Activated CD4-positive, alpha-beta T cell treated with anti-CD3 and anti-CD28 coated beads, Interleukin-2, Interleukin-6, amounts not matched to agents 100 ng/mL and 50 ng/mL, durations not matched to agents 16 hours and 8 hours (primary cell): ENCODE data around the gene NRTN.

Experiments used
- DNase-seq: peaks from one replicate; pipeline ENCODE4 v3.0.0-alpha.2; 2020

NRTN gene

DNA sequence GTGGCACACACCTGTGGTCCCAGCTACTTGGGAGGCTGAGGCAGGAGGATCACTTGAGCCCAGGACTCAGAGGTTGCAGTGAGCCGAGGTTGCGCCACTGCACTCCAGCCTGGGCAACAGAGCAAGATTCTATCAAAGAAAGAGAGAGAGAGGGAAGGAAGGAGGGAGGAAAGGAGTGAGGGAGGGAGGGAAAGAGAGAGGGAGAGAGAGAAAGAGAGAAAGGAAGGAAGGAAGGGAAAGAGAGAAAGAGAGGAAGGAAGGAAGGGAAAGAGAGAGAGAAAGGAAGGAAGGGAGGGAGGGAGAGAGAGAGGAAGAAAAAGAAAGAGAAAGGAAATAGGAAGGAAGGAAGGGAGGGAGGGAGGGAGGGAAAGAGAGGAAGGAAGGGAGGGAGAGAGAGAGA lies 12.4 kb downstream of the NRTN start:
- DNase-seq: no peak

DNA sequence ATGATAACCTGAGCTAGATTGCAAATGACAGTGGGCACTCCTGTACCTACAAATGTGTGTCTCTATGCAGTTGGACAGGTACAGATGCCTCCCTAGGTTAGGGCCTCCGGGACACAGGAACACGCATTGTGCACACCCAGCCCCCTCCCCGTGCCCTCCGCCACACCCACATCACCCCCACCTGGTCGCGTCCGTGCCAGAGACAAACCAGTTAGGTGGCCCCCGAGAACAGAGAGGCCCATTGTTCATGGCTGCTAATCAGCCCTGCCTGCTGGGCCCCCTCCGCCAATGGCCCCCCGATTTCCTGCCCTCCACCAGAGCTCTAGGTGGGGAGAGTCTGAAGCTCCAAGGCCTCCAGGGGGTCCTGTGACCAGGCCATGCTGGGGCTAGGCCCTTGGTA lies 13.7 kb downstream of the NRTN start:
- DNase-seq: no peak

DNA sequence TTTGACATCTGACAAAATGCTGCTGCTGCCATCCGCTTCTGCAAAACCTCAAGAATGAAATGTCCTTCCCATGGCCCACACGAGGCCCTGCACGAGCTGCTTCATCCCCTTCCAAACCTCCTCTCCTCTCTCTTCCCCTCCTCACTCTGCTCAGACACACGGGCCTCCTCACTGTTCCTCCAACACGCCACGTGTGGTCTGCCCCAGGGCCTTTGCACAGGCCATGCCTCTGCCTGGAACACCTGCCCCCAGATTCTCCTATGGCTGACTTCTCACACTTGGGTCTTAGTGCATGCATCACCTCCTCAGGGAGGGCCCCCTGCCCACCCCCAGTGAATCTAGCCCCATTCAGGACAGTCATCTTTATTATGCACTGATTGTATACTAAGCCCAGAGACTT lies 15.9 kb downstream of the NRTN start:
- no peak for DNase-seq

DNA sequence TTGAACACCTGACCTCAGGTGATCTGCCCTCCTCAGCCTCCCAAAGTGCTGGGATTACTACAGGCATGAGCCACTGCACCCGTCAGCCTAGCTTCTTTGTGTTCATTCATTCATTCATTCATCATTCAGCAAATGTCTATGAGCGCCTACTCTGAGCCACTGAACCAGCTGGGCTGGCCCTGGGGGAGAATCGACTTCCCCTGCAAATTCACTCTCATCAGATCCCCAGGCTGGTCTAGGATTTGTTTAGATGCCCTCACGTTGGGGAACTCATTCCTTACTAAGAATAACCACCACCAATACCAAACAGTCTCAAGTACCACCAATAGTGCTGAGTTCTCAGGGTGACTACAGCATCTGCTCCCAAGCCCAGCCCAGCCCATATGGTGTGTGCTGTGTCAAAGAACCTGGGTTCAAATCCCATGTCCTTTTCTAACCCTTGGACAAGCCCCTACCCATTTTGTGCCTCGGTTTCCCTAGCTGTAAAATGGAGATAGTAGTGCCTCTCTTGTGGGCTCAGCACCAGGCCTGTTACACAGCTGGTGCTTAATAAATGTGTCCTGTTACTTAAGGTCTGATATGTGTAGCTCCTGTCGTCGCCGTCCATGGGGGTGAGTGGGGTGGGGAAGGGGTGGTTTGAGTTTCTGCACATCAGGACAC lies 16.8 kb downstream of the NRTN start:
- no peak for DNase-seq

DNA sequence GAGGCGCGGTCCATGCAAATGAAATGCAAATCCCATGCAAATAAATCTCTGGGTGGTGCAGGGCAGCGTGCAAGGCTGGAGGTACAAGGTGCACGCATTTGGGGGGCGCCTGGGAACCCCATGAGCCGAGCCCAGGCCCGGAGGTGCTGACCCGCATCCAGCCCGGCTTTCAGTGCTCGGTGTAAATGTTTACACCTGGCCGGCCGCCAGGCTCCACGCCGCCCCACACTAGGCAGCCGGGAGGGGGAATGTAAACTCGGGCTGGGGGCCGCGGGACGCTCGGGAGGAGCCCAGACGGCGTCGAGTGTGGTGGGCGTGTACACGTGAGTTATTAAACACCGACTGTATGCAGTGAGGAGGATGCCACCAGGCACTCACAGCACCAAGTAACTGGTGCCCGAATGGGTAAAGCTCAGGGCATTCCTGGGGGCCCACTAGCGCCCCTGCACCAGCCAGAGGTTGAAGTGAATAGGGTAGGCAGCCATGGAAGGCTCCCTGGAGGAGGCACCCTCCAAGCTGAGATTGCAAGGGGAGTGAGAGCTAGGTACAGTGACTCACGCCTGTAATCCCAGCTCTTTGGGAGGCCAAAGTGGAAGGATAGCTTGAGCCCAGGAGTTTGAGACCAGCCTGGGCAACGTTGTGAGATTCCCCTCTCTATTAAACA lies 17.4 kb downstream of the NRTN start:
- no peak for DNase-seq

DNA sequence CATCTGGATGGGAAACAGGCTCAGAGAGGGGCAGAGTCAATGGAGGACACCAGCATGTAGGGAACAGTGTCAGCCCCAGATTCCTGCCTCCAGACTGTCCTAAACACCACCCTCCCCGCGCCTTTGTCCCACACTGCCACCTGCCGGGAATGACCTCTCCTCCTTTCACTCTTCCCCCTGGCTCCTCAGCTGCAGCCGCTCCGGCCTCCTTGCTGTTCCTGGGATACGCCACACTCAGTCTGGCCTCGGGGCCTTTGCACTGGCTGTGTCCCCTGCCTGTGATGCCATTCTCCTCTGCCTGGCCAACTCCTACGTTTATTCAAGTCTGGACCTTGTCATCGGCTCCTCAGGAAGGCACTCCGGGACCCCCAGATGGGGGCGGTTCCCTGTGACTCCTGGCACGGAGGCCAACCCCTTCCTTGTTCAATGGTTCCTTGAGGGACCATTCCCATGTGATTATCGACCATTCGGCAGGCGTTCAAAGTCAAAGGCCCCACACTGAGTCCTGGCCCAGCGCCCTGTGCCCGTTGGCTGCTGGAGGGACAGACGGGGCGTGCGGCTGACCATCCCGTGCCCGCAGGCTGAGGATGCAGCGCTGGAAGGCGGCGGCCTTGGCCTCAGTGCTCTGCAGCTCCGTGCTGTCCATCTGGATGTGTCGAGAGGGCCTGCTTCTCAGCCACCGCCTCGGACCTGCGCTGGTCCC lies 18.9 kb downstream of the NRTN start:
- no peak for DNase-seq

DNA sequence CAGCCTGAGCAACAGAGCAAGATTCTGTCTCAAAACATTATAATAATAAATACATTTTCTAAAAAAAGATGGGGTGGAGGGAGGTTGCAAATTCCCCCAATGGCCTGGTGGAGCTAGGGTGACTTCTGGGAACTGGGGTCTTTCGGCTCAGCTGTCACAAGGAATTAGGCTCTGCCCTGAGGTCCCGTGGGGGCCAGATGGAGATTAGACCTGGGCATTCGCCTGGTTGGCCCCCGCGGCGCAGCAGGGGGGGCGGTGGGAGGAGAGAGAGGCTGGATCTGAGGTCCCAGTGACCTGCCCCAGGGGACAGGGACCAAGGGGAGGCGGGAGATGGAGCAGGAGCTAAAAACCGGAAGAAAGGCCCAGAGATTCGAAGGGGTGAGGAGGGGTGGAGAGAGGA lies 19.9 kb downstream of the NRTN start:
- DNase-seq: no peak

DNA sequence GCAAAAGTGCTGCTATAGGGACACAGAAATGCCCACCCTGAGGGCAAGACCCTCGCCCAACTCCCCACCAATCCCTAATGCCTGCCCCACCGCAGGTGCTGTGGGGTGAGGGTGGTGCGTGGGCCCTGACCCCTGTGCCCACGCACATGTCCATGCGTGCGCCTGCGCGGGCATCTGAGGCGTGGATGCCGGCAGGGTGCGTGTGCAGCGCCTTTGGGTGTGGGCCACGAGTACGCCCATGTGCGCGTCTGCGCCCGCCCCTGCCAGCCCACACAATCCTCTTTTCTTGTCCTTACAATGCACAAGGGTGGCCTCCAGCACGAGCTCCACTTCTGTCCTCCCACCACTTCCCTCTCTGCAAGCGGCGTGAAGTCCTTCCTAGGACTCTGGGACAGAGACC lies 20.3 kb downstream of the NRTN start:
- no peak for DNase-seq

DNA sequence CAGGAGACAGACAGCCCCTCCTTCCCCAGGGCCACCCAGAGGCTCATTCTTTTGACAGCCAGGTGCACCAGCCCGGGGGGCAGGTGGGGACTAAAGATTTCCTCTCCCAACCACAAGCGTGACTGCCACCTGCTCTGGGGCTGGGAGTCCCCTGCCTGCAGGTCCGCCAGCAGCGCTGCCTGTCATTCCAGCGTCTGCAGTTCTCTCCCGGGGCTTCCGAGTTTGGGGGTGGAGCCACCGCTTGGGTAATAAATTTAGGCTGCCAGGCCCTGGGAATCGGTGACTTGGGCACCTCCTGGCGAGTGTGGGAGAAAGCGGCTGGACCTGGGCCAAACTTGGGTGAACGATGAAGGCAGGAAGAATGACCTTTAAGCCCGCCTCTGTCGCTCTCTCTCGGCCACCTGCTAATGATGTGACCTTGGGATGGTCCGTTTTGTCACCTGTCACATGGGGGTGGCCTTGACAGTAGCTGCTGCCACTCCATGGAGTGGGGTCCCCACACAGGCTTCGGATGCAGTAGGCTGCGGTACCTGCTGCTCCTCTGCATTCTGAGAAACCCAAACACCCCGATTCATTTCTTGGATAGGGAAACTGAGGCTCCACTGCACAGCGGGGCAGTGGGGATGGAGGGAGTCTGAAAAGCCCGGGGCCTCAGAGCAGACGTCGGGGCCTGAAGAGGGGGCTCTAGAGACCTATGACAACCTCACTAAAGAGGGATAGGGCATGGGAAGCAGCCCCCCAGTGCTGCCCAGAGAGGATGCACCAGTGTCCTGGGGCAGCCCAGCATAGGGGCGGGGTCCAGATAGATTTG lies 21.9 kb downstream of the NRTN start:
- no peak for DNase-seq

DNA sequence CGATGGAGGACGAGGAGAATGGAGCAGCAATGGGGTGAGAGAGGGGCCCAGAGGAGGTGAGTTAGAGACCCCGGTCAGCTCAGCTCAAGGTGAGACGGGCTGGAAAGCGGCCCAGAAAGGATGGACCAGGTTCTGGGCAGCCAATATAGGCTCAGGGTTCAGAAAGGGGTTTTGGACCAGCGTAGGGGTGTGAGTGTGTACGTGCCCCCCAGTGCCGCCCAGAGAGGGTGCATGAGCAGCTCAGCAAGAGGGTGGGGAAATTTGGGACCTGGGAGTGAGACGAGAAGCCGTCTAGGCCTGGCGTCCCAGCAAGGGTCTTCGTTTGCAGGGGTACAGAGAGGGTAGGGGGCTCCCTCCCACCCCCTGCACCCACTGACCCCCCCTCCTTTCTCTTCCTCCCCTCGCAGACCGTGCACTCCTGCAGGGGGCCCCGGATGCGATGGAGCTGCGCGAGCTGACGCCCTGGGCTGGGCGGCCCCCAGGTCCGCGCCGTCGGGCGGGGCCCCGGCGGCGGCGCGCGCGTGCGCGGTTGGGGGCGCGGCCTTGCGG lies 22.5 kb downstream of the NRTN start:
- DNase-seq: no peak

DNA sequence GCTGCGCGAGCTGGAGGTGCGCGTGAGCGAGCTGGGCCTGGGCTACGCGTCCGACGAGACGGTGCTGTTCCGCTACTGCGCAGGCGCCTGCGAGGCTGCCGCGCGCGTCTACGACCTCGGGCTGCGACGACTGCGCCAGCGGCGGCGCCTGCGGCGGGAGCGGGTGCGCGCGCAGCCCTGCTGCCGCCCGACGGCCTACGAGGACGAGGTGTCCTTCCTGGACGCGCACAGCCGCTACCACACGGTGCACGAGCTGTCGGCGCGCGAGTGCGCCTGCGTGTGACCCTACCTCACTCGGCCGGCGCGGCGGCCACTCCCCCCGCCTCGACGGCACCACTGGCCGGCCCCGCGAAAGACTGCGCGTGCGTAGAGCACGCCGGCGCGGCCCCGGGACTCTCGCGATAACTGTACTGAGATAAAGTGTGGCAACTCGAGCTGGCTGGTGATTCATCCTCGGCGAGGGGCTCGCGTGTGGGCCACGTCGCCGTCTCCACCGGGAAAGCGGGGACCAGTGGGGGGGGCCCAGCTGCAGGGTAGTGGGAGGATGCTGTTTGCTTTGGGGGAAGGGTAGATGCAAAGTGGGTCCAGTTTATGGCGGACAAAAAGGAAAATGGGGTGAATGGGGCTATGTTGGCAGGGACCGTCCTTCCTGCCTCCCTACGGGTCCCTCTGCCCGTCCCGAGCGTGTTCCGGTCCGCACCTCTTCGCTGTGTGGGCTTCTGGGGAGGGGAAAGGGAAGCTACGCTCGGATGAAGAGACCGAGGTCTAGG lies 23.2 kb downstream of the NRTN start:
- DNase-seq: peak; percentile 98

DNA sequence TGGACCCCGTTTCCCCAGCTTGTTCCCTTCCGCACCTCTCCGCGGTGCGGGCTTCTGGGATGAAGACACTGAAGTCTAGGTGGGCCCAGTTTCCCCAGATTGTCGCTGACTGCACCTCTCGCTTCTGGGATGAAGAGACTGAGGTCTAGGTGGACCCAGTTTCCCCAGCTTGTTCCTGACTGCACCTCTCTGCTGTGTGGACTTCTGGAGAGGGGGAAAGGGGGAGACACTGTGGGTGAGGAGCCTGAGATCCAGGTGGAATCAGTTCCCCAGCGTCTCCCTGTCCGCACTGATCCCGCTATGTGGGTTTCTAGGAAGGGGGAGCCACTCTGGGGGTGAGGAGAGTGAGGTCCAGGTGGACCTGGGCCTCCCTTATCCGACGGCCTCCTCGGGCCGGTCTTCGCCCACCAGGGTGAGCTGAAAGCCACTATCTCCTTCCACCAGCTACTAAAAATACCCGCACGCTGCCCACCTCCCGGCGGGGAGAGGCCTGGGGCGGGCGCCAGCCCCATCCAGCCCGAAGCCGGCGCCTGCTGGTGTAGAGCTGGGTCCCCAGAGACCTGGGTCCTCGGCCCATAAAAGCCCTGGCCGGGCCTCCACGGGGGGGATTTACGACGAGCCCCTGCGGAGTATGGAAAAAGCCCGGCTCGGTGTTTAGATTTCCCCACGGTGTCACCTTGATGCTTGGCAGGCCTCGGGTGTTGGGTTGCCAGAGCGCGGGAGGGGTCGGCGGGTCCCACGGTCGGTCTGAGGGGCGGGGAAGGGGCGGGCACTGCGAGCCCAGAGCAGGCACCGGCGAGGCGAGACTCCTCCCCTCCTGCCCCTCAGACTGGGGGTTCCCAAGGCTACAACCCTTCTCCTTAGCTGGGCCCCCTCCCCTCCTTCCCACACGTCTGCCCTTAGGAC lies 24.0 kb downstream of the NRTN start:
- DNase-seq: peak; percentile 43

DNA sequence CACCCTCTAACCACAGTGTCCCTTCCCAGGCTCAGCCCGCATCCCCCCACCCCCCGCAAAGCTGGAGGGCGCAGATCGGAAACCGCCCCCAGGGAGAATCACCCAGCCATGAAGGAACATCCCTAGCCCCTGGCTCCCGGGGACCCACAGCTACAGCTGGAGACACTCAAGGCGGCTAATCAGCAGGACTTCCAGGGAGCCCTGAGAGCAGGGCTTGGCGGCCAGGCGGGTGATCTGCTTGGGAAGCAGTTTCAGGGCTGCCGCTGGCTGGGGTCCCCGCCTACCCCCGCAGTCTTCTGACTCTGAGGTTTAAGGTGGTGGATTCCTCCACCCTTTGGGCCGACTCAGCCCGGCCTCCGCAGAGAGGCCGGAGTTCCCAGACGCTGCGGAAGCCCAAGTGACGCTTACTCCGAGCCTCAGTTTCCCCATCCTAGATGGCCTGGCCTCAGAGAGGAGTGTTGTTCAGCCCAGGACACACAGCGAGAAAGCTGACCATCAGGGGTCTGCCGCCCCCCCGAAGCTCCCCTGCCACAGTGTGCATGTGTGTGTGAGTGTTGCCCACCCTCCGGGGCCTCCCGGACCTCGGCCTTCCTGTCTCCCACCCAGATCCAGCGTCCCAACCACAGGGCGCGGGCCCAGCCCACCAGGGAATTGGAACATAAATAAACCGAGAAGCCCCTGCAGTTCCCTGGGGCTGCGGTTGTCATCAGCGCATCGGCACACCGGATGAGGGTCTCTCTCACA lies 24.9 kb downstream of the NRTN start:
- no peak for DNase-seq

DNA sequence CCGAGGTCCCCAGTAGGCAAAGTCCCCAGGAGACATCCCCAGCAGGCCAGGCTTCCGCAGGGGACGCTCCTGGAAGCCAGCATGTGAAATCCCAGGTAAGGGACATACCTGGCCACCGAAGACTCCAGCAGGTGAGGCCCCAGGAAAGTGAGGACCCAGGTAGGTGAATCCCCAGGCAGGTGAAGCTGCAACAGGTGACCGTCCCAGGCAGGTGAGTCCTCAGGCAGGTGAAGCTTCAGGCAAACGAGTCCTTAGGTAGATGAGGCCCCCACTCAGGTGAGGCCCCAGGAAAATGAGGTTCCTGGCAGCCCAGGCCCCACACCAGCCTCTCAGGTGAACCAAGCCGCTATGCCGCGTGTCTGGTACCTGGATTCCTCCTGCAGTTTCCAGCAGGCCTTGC lies 26.3 kb downstream of the NRTN start:
- no peak for DNase-seq

DNA sequence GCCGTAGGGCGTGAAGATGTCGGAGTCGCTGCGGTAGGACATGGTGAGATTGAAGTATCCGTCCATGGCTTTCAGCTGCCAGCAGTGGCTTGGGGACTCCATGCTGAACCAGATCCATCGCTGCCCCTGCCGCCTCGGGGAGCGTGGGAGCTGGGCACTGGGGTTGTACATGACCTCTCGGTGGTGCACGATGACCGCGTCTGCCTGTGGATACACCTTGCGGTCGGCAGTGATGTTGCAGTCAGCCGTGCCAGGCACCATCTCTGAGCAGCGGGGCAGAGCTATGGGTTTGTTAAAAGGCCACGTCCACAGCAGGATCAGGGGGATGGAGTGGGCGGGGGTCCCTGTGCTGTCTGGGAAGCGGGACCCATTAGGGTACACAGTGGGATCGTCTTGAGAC lies 27.2 kb downstream of the NRTN start:
- DNase-seq: no peak

DNA sequence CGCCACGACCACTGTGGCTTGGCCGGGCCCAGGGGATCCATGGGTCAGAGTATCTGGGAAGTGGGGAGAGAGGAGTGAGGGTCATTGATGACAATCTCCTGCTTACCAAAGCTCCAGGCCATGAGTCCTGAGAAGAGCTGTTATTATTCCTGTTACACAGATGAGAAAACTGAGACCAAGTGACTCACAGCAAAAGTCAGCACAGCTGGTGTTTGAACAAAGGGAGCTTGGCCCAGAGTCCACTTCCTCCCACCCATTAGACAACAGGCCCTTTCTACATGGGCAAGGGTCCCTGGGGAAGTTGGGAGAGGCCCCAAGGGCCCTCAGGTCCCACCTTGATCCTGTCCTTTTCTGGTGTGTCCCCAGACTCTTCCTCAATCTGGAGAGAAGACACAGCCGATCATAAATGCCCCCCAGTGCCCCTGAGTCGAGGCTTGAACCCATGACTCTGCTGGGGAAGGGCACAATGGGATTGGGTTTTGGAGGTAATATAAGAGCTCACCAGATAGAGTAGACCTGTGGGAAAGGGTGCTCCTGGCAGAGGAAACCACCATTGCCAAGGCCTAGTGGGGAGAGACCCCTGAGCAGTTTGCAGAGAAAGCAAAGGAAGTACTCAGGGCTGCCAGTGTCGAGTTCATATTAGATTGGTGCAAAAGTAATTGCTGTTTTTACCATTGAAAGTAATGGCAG lies 27.8 kb downstream of the NRTN start:
- DNase-seq: no peak

DNA sequence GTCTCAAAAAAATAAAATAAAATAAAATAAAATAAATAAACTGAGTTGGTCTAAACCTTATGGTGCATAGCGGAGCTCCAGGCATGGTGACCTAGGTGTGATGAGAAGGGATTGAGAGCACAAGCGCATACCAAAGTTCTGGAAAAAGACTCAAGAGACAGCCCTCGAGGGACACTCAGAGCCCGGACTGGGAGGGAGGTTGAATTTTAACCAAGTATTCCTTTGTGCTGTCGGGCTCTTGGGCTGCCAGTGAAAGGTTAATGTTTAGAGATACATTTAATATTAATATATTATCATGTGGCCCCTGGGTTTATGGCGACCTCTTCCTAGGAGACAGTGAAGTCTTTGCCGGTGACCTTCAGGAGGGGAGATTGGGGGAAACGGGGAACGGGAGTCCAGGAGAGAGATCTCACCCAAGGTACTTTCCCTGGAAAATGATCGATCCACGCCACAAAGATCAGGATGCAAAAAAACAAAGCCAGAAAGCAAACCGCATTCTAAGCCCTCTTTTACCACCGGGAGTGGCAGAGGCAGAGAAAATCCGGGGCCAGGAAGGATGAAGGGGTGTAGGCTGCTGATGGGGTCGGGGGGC lies 33.0 kb downstream of the NRTN start:
- DNase-seq: no peak

DNA sequence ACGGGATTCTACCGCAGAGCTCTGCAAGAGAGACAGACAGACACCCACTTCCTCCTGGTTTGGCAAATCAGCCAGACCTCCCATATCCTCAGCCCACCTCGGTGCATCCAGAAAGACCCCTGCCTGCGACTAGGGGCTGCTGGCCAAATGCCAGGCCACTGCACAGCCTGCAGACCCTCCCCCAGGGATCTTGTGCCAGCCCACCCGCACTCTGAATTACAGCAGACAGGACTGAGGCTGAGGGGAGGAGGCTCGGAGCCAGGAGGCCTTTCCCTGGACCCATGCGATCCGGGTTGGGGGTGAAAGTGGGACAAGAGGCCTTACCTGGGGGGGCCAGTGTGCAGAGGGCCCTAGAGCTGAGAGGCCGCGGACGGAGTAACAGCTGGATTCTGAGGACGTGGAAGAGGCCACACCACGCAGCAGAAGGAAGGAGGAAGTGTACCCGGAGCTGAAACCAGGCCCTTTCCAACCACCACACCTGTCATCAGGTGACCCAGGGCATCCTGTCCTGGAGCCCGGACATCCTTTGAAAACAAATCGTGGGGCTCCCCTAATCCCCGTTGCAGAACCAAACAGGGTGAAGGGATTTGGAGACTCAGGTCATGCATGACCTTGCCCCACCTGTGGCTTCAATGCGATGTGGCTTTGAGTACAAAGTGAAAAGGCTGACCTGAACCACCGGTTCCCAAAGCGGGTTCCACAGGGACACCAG lies 33.6 kb downstream of the NRTN start:
- no peak for DNase-seq
